Activated CD8-positive, alpha-beta memory T cell treated with anti-CD3 and anti-CD28 coated beads for 36 hours (primary cell): ENCODE data around the gene AMN. TPM values are rescaled to one million over a fixed set of nuclear protein-coding genes. Genes with fewer than 3 reads are reported as not detected.

Experiments used
- CTCF ChIA-PET: fragments of 350-600 bp; sonication (Branson Sonifier 250); formaldehyde crosslinking; loops from one replicate; lab custom pipeline; 2021; ENCODE audit warnings: antibody characterized with exemption; lab: Charles Lee
- POLR2A ChIA-PET: fragments of 350-600 bp; sonication (Branson Sonifier 250); formaldehyde crosslinking; loops from one replicate; lab custom pipeline; 2021; ENCODE audit warnings: antibody characterized with exemption; lab: Charles Lee
- total RNA-seq, 2 experiments: library from RNA; stranded (reverse); gene quantifications; one replicate each; pipeline ENCODE4 v1.2.3, GENCODE V29; 2021

The AMN gene
- total RNA-seq, 2 experiments from 2014 or later, result 0.71 to 0.72 TPM

GRCh38 chr14:102937331-102938175, 15.1 kb downstream of the AMN start:
- POLR2A ChIA-PET, result no interaction called here
- CTCF ChIA-PET, result no interaction called here

- ChIA-PET CTCF (no interaction called here), POLR2A (no interaction called here)
Measured at GRCh38 chr14:102938191-102938590, 15.7 kb downstream of the AMN start.

- ChIA-PET POLR2A (no interaction called here), CTCF (no interaction called here)
Measured at GRCh38 chr14:102939329-102939728, 16.9 kb downstream of the AMN start.

GRCh38 chr14:102939820-102940561, 17.5 kb downstream of the AMN start:
- ChIA-PET POLR2A (no interaction called here), CTCF (no interaction called here)

GRCh38 chr14:102940729-102941362, 18.4 kb downstream of the AMN start:
- ChIA-PET POLR2A (no interaction called here), CTCF (no interaction called here)

GRCh38 chr14:102941419-102942011, 19.1 kb downstream of the AMN start:
- POLR2A ChIA-PET, result no interaction called here
- CTCF ChIA-PET, result no interaction called here

GRCh38 chr14:102942069-102942468, 19.6 kb downstream of the AMN start:
- CTCF ChIA-PET, result no interaction called here
- POLR2A ChIA-PET, result no interaction called here

GRCh38 chr14:102943454-102943853, 21.0 kb downstream of the AMN start:
- ChIA-PET CTCF (no interaction called here), POLR2A (no interaction called here)

- ChIA-PET CTCF (no interaction called here), POLR2A (no interaction called here)
Measured at GRCh38 chr14:102943979-102944378, 21.5 kb downstream of the AMN start.

GRCh38 chr14:102944448-102945330, 22.2 kb downstream of the AMN start:
- ChIA-PET POLR2A (no interaction called here), CTCF (no interaction called here)

- ChIA-PET POLR2A (no interaction called here), CTCF (no interaction called here)
Measured at GRCh38 chr14:102945346-102946130, 23.1 kb downstream of the AMN start.

GRCh38 chr14:102947321-102948103, 25.0 kb downstream of the AMN start:
- POLR2A ChIA-PET, result no interaction called here
- CTCF ChIA-PET, result no interaction called here

- ChIA-PET POLR2A (no interaction called here), CTCF (no interaction called here)
Measured at GRCh38 chr14:102948698-102949061, 26.2 kb downstream of the AMN start.

GRCh38 chr14:102949062-102949800, 26.8 kb downstream of the AMN start:
- POLR2A ChIA-PET, result no interaction called here
- CTCF ChIA-PET, result no interaction called here

- CTCF ChIA-PET, result no interaction called here
- POLR2A ChIA-PET, result no interaction called here
Measured at GRCh38 chr14:102949801-102950451, 27.5 kb downstream of the AMN start.

GRCh38 chr14:102951034-102951433, 28.6 kb downstream of the AMN start:
- CTCF ChIA-PET, result no interaction called here
- POLR2A ChIA-PET, result no interaction called here

- ChIA-PET CTCF (no interaction called here), POLR2A (no interaction called here)
Measured at GRCh38 chr14:102951799-102952198, 29.3 kb downstream of the AMN start.
